Measurements from ENCODE around the gene BCL6.

The BCL6 gene

GRCh38 chr3:187733371-187733770, 11.9 kb downstream of the BCL6 start:
- TF ChIP-seq REST (IDR thresholded peaks at IDR 0.05; ENCODE audit: insufficient read depth in 1 of 2, low read depth in 2 of 2, low read length in 2 of 2) (no peak), POLR2AphosphoS5 (IDR thresholded peaks at IDR 0.05; ENCODE audit: low read depth, low read length) (no peak), FOXP2 (optimal IDR thresholded peaks at IDR 0.05; ENCODE audit: borderline replicate concordance, extremely low read depth, extremely low read length, insufficient read depth) (no peak), SIN3A (IDR thresholded peaks at IDR 0.05; ENCODE audit: borderline replicate concordance, insufficient read depth, low read length) (no peak), TAF1 (IDR thresholded peaks at IDR 0.05; ENCODE audit: borderline replicate concordance, insufficient read depth, low read length) (no peak)

- no peak for TF ChIP-seq SIN3A (IDR thresholded peaks at IDR 0.05; ENCODE audit: borderline replicate concordance, insufficient read depth, low read length)
- TF ChIP-seq FOXP2 (optimal IDR thresholded peaks at IDR 0.05; ENCODE audit: borderline replicate concordance, extremely low read depth, extremely low read length, insufficient read depth): no peak
- TF ChIP-seq REST (IDR thresholded peaks at IDR 0.05; ENCODE audit: insufficient read depth in 1 of 2, low read depth in 2 of 2, low read length in 2 of 2): no peak
- no peak for TF ChIP-seq TAF1 (IDR thresholded peaks at IDR 0.05; ENCODE audit: borderline replicate concordance, insufficient read depth, low read length)
- no peak for TF ChIP-seq POLR2AphosphoS5 (IDR thresholded peaks at IDR 0.05; ENCODE audit: low read depth, low read length)
These were observed 15.7 kb downstream of the BCL6 start for GRCh38 chr3:187729598-187729997.

GRCh38 chr3:187728940-187729583, 16.2 kb downstream of the BCL6 start:
- TF ChIP-seq TAF1 (IDR thresholded peaks at IDR 0.05; ENCODE audit: borderline replicate concordance, insufficient read depth, low read length) (no peak), SIN3A (IDR thresholded peaks at IDR 0.05; ENCODE audit: borderline replicate concordance, insufficient read depth, low read length) (no peak), FOXP2 (optimal IDR thresholded peaks at IDR 0.05; ENCODE audit: borderline replicate concordance, extremely low read depth, extremely low read length, insufficient read depth) (no peak), REST (IDR thresholded peaks at IDR 0.05; ENCODE audit: insufficient read depth in 1 of 2, low read depth in 2 of 2, low read length in 2 of 2) (no peak), POLR2AphosphoS5 (IDR thresholded peaks at IDR 0.05; ENCODE audit: low read depth, low read length) (no peak)

- TF ChIP-seq SIN3A (IDR thresholded peaks at IDR 0.05; ENCODE audit: borderline replicate concordance, insufficient read depth, low read length) (no peak), TAF1 (IDR thresholded peaks at IDR 0.05; ENCODE audit: borderline replicate concordance, insufficient read depth, low read length) (no peak), POLR2AphosphoS5 (IDR thresholded peaks at IDR 0.05; ENCODE audit: low read depth, low read length) (no peak), REST (IDR thresholded peaks at IDR 0.05; ENCODE audit: insufficient read depth in 1 of 2, low read depth in 2 of 2, low read length in 2 of 2) (no peak), FOXP2 (optimal IDR thresholded peaks at IDR 0.05; ENCODE audit: borderline replicate concordance, extremely low read depth, extremely low read length, insufficient read depth) (no peak)
These were observed 17.0 kb downstream of the BCL6 start for GRCh38 chr3:187728248-187728647.

Measured in PFSK-1 (cell line).